ENCODE data around the gene WNT7B.

Gene WNT7B

DNA sequence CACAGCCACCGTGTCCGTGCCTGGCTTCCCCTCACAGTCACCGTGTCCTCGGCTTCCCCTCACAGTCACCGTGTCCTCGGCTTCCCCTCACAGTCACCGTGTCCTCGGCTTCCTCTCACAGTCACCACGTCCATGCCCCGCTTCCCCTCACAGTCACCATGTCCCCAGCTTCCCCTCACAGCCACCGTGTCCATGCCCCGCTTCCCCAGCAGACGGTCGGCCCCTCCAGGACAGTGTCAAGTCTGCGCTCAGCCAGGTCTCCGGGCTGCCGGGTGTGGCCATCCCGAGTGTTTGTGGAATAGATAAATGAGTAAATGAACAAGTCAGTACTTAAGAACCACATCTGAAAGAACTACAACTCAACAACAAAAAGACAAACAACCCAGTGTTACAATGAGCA is 23.8 kb downstream of the WNT7B start:
- DNase-seq (ENCODE audit: low read depth), result no peak

DNA sequence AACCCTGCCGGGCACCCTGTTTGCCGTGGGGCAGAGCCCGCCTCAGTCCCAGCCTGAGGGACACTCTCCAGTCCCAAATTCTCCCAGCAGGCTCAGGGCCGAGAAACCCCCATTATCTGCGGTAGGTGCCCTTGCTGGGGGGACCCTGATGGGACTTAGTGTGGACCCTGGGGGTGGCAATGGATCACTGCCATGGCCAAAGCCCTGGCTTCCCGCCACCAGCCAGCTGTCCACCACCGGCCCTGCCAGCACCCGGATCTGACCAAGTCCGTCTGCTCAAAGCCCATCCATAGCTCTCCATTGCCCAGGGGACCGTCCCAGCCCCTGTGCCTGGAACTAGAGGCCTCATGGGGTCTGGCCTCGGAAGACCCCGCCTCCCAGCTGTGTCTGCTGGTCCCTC is 24.4 kb downstream of the WNT7B start:
- DNase-seq (ENCODE audit: low read depth), result no peak

DNA sequence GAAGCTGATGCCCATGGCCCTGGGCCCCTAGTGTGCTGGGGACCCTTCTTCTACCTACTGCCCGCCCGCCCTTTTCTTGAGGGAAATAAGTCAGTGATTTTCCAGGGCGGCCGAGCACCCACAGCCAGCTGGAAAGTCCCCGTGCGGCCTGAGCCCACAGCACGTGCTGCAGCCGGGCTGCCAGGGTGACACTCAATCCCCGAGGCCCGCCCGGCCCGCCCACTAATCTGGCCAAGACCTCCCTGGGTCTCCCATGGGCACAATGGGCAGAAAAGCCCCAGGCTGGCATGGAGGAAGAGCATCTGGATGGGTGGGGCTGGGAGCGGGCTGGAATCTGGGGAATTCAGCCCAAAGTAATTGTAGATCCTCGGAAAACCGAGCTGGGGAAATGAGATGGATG is 24.8 kb downstream of the WNT7B start:
- no peak for DNase-seq (ENCODE audit: low read depth)

DNA sequence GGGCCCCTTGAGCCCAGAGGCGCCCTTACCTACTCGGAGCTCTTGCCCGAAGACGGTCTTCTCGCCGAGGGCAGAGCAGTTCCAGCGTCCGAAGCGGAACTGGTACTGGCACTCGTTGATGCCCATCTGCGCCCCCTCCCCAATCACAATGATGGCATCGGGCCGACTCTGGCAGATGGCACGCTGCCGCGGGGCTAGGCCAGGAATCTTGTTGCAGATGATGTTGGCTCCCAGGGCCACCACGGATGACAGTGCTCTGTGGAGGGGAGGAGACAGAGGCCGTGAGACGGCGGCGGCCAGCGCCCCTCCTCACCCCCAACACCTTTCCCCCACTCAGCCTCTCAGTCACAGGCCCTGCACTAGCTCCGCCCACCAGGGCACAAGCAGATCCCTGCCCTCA is 27.1 kb downstream of the WNT7B start:
- DNase-seq (ENCODE audit: low read depth), result no peak

DNA sequence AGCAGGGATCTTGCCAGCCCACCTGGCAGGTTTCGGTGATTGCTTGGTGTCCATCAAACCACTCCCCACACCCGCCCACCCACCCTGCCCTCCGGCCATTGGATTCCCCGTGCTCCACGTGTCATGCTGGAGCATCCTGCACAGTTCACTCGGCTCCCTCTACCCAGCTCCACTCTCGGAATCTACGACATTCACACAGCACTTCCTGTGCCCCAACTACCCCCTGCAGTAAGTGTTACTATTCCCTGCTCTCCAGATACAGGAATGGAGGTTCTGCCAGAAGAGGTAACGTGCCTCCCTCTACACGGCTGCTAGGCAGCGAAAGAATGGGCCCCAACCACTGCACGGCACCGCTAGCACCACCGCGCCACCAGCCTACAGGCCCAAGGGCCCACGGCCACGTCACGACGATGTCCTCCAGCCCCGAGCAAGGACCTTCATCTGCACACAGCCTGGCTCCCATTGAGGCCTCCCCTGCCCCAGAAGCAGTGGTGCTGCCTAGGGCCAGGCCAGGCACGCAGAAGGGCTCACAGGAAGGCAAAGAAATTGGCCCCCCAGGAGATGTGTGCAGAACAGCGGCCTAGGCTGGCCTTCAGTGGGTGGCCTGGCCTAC is 27.6 kb downstream of the WNT7B start:
- DNase-seq (ENCODE audit: low read depth), result no peak

DNA sequence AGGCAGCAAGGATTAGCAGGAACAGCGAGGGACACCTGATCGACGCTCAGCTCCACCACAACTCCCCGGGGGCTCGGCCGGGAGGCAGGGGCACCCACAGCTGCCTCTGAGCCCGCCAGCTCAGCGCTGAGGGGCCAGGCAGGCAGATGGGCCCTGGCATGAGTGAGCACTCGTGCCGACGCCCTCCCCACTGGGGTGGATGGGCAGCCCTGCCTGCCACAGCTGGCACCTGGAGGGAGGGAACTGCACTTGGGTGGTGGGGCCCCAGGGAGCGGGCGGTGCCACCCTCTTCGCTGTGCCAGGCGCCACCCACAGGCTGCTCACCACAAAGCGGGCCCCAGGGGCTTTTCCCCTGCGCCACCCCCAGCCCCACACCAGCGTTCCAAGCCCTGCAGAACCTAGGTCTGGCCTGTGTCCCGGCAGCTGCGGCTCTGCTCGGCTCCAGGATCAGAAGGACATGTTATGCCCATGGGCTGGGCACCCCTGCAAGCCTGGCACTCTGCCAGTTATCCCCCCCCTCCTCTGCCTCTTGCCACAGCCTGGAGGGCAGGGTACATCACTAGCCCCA is 28.8 kb downstream of the WNT7B start:
- no peak for DNase-seq (ENCODE audit: low read depth)

DNA sequence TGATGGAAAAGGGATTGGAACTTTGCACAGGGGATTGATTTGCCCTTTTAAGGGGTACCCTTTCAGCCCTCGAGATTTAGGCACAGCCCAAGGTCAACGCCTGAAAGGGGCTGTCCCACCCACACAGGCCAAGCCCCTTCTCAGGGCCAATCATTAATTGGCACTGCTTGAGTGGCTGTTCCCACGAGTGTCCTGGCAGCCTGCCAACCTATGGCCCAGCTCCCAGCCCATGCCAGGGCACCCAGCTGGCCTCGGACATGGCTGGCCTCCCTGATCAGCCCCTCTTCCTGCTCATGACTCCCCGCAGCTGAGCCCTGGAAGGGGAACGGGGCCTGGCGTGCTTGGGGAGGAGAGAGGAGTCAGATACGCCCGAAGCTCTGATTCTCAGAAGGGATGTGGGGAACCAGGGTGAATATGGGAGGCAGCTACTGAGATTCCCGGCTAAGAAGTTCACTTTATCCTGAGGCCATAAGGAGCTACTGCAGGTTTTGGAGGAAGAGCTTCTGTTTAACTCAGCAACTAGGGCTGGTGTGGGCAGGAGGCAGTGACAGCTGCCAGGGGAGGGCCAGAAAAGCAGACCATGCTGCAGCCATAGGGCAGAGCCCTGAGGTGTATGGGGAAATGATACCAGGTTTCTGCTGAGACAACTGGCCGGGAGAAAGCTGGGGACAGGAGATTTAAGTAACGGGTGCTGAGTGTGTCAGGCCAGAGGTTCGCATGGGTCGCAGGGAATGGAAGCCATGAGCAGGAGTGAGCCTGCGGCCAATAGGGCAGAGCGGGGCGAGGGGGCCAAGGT is 30.0 kb downstream of the WNT7B start:
- DNase-seq (ENCODE audit: low read depth), result no peak

DNA sequence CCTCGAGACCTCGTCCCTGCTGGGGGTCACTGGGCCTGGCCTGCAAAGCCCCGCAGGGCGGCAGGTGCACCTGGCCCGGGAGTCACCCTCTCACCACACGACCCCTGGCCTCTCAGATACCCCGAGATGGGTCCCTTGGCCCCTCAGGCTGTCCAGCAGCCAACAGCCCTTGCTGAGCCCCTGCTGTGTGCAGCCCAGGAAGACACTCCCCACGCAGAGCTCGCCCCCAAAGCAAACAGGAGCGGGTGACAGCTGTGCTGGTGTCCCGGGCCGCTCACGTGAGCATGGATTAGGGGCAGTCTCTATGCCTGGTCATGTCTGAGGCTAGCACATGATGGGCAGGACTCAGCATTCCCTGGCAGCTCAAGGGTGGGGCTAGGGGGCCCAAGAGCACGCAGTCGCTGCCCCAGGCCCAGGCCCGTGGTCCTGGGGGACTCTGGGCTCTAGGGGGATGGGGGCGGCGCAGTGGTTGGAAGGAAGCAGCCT is 31.3 kb downstream of the WNT7B start:
- DNase-seq (ENCODE audit: low read depth), result no peak

DNA sequence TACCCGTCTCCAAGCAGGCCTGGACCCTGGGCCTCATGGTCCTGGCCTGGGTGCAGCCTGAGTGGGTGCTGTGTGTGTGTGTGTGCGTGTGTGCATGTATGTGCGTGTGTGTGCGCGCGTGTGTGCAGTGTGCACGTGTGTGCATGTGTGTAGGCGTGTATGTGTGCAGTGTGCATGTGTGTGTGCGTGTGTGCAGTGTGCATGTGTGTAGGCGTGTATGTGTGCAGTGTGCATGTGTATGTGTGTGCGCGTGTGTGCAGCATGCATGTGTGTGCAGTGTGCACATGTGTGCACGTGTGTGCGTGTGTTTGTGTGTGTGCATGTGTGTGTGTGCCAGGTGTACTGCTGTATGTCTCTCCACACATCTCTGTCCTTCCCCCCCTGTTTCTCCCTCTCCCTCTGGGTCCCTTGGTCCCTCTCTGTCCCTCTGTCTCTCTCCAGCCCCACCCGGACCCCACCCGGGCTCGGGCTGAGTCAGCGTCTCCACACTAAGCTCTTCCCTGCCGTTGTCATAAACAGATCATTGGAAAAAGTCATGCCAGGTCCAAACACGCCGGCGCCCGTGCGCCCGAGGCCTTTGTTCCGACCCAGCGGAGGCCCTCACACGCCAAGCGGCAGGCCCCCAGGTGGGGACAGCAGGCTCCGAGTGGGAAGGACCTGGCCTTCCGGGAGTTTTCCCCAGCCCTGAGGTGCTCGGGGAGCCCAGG is 34.0 kb downstream of the WNT7B start:
- DNase-seq (ENCODE audit: low read depth), result no peak

DNA sequence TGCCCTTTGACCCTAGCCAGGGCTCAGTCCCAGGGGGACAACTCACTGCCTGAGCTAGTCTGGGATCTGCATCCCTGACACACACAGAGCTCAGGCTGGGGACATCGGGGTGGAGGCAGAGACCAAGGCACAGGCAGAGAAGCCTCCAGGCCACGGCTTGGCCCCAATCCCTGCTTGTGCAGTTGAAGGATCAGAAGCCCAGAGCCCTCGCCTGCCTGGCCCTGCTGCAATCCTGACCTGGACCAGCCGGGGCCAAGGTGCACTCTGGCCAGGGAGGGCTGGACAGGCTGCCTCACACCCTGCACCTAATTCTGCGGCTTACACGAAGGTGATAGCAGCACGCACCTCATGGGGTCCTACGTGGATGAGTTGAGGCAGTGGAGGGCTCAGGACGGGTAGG is 34.6 kb downstream of the WNT7B start:
- no peak for DNase-seq (ENCODE audit: low read depth)

DNA sequence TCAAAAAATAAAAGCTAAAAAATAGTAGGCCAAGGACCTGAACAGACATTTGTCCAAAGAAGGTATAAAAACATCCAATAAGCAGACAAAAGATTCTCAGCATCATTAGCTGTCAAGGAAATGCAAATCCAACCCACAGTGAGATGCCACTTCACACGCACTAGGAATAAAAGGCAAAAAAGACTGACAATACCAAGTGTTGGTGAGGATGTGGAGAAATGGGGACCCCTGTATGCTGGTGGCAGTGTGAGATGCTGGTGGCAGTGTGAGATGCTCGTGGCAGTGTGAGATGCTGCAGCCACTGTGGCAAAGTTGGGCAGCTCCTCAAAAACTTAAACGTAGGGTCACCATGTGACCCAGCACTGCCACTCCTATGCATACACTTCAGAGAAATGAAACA is 38.0 kb downstream of the WNT7B start:
- DNase-seq (ENCODE audit: low read depth), result no peak

DNA sequence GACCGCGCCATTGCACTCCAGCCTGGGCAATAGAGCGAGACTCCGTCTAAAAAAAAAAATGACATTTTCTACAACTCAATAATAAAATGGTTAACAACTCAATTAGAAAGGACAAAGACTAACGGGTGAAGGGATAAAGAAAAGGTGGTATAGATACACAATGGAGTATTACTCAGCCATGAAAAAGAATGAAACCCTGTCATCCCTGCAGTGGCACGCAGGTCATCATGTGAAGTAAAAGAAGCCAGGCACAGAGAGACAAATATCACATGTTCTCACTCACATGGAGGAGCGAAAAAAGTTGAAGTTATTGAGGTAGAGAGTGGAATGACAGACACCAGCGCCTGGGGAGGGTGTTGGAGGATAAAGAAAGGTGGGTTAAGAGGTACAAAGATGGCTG is 39.0 kb downstream of the WNT7B start:
- DNase-seq (ENCODE audit: low read depth), result no peak

DNA sequence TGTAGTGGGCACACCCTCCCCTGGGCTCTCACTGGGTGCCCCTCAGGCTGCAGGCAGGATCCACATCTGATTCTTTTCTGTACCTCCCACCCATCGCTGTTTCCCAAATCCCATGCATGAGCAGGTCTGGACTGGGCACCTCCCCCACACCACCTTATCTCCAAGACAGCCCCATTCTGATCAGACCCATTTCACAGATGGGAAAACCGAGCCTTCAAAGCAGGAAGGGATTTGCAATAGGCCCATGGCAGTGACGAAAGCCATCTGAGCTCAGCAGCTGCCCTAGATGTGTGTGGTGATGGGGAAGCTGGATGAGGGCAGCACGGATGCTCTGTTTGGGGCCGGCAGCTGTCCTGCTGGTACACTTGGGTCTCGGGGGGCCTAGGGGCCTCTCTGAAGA is 41.4 kb downstream of the WNT7B start:
- DNase-seq (ENCODE audit: low read depth), result no peak

DNA sequence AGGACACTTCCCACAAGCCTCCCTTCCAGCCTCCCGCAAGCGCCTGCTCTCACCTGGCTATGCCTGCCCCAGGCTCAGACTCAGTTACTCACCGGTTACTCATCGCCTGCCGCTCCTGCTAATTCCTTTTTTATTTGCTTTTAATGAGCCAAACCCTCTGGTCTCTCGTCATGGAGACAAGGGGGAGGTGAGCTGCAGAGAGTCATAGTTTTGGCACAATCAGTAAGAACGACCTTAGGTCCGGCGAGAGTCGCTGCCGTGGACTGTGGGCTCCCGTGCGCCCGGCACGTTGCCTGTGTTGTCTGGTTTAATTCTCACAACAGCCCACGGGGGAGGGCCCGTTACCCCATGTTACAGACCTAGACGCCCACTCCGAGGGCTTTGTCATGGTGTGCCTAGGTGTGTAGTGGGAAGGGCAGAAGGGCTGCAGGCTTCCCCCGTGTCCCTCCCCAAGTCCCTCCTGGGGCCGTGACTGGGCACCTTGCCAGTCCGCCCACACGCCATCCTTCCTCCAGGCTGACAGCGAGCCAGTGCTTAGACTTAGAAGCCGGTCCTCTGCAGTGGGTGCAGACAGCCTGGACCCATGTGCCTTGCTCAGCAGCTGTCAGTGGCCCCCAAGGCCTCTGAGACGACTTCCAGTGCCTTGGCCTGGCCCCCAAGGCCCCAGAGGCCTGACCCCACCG is 42.2 kb downstream of the WNT7B start:
- peak; percentile 85 for DNase-seq (ENCODE audit: low read depth)

DNA sequence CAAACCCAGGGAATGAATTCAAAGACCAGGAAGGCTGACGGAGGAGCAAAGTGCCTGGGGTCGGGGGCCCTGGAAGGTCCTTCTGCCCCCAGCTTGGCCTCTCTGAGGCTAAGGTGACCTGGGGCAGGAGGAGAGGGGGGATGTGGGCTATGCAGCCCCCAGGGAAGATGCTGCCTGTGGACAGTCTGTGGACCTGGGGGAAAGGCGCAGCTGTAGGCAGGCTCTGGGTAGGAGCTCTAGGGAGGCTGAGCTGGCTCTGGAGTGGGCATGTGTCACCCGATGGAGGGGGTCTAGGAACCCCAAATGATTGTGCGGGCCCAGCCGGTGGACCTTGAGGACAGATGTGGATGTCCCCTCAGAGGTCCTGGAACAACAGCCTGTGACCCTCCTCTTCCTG is 42.8 kb downstream of the WNT7B start:
- DNase-seq (ENCODE audit: low read depth), result peak; percentile 2

DNA sequence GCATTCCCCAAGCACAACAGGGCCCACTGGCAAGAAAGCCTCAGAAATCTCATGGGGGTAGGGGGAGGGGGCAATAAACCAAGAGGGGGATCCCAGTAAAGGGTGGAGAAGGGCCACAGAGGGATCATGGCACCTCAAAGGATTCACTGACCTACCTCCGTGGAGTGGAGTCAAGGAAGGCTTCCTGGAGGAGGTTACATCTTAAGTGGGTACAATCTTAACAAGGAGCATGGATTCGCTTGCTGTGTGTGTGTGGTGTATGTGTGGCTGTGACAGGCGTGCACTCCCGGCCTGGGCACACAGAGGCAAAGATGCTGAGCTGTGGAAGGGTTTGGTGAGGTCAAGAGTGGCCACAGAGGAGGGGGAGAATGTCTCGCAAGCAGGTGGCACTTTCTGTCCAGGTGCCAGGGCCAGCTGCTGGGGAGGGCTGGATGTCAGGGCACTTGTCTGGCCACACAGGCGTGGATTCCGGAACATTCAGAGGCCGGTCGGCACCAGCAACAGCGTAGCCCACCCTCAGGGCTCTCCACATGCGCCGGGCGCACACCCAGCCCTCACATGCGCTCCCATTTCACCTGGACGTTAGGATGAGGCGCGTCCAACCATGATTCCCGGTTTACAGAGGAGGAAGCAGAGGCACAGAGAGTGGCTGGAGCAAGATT is 43.3 kb downstream of the WNT7B start:
- no peak for DNase-seq (ENCODE audit: low read depth)

DNA sequence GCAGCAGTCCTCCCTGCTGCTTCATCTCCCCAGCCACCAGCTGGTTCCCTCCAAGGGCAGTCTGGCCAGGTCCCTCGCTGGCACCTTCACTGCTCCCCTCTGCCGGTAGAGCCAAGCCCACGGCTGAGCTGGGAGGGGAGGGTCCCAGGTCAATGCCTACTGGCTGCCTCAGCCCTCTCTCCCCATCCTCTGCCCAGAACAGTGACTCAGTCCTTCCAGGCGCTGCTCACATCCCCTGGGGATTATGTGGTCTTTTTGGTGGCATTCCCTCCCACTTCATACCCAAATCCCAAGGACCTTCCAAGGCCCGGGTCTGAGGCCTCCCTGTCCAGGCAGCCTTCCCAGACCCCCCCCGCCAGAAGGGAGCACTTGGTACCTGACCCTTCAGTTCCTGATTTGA is 44.9 kb downstream of the WNT7B start:
- no peak for DNase-seq (ENCODE audit: low read depth)

DNA sequence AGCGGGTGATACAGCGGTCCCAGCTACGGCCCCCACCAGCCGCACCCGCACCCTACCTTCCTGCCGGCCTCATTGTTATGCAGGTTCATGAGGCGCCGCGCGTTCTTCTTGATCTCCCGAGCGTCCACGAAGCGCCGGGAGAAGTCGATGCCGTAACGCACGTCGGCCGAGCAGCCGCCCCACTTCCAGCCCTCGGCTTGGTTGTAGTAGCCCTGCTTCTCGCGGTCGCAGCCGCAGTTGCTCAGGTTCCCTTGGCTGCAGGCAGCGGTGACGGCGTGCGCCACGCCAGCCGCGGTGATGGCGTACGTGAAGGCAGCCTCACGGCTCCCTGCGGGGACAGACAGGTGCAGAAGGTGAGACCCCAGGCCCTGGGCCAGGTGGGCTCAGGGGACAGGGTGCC is 45.9 kb downstream of the WNT7B start:
- no peak for DNase-seq (ENCODE audit: low read depth)

DNA sequence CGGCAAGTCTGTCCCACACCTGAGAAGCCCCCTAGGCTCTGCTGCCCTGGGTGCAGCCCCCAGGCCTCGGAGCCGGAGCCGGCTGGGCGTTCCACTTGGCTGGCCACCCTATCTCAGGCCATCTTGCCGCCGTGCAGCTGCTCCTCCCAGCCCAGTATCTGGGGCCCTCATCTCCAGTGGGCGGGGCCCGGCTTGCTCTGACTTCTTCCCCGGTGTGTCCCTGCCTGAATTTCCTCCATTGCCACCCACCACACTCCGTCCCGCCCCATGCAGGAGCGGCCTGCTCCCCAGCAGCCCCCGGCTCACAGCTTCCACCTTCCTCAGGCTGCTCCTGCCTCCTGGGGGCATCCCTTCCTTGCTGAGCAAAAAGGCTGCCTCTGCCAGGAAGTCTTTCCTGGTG is 46.6 kb downstream of the WNT7B start:
- no peak for DNase-seq (ENCODE audit: low read depth)

DNA sequence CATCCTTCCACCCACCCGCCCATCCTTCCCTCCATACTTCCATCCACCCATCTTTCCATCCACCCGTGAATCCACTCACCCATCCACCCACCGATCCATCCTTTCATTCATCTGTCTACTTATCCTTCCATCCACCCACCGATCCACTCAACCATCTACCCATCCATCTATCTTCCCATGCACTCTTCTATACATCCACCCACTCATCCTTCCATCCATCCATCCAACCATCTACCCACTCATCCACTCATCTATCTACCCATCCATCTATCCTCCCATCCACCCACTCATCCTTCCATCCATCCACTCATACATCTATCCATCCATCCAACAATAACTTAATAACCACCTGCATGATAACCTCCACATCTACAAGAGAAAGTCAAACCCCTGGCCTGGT is 47.3 kb downstream of the WNT7B start:
- no peak for DNase-seq (ENCODE audit: low read depth)

DNA sequence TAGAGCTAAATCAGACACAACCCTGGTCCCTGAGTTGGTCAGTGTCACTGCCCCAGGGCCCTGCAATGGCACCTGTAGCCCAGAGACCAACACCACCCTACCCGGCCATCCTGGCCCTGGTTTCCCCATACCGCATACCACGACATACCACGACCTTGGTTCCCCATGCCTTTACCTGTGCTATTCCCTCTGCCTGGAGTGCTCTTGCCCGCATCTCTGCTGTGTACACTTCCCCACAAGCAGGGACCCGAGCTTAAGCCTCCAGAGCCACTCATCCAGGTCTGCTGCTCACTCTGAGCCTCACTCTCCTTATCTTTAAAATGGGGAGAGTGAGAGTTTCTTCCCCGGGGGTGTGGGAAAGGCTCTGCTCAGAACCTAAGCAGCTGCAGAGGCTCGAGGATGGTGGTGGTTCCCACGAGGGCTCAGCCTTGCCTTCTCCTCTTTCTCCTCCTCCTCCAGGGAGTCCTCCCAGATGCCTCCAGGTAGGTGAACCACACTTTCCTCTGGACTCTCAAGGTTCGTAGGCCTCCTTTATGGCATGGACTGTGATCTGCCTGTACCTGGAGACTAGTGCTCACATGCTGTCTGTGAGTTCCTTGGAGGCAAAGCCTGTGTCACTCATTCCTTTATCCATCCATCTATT is 48.1 kb downstream of the WNT7B start:
- no peak for DNase-seq (ENCODE audit: low read depth)
